KMS-11 (cell line): Measurements from ENCODE around the gene C16orf95.

Experiments used
- H2AFZ ChIP-seq: fragments of 200-600 bp; sonication (generic); 2 replicates; pipeline ENCODE4 v1.6.1; 2016; ENCODE audit warnings: antibody characterized with exemption, mixed run types, low read depth
- H3K27ac ChIP-seq: fragments of 200-600 bp; sonication (generic); 2 replicates; pipeline ENCODE4 v1.6.1; 2016; ENCODE audit warnings: mild to moderate bottlenecking, mixed run types
- H3K27me3 ChIP-seq: fragments of 200-600 bp; sonication (generic); 2 replicates; pipeline ENCODE4 v1.6.1; 2017; ENCODE audit warnings: mild to moderate bottlenecking, low read depth, mixed run types, moderate library complexity; ENCODE audit not compliant: insufficient read depth
- H3K36me3 ChIP-seq: fragments of 200-600 bp; sonication (generic); 2 replicates; pipeline ENCODE4 v1.6.1; 2017; ENCODE audit warnings: mild to moderate bottlenecking, mixed run types; ENCODE audit not compliant: insufficient read depth
- H3K4me1 ChIP-seq: fragments of 200-600 bp; sonication (generic); 2 replicates; pipeline ENCODE4 v1.6.1; 2016; ENCODE audit warnings: mild to moderate bottlenecking, low read depth, mixed run types; ENCODE audit not compliant: poor library complexity, severe bottlenecking
- H3K4me2 ChIP-seq: fragments of 200-600 bp; sonication (generic); 2 replicates; pipeline ENCODE4 v1.7.0; 2016; ENCODE audit warnings: mild to moderate bottlenecking, mixed run types
- H3K4me3 ChIP-seq: fragments of 200-600 bp; sonication (generic); IDR thresholded peaks from 2 replicates; pipeline ENCODE4 v1.6.1; 2017; ENCODE audit warnings: low read depth, low read length, mixed read lengths; ENCODE audit not compliant: insufficient read depth
- H3K79me2 ChIP-seq: fragments of 200-600 bp; sonication (generic); 2 replicates; pipeline ENCODE4 v1.6.1; 2016; ENCODE audit warnings: low read depth, mixed run types; ENCODE audit not compliant: insufficient read depth
- H3K9ac ChIP-seq: fragments of 200-600 bp; sonication (generic); 2 replicates; pipeline ENCODE4 v1.6.1; 2016; ENCODE audit warnings: mild to moderate bottlenecking, mixed run types
- H4K20me1 ChIP-seq: fragments of 200-600 bp; sonication (generic); 2 replicates; pipeline ENCODE4 v1.6.1; 2016; ENCODE audit warnings: mild to moderate bottlenecking, mixed run types; ENCODE audit not compliant: insufficient read depth
- TF ChIP-seq, protein P1 (sequence below): fragments of 200-600 bp; sonication (generic); conservative IDR thresholded peaks from 2 replicates; pipeline ENCODE4 v1.6.1; 2017; ENCODE audit warnings: low read depth, mild to moderate bottlenecking, antibody characterized with exemption, low read length, moderate library complexity, mixed read lengths

The C16orf95 gene

DNA sequence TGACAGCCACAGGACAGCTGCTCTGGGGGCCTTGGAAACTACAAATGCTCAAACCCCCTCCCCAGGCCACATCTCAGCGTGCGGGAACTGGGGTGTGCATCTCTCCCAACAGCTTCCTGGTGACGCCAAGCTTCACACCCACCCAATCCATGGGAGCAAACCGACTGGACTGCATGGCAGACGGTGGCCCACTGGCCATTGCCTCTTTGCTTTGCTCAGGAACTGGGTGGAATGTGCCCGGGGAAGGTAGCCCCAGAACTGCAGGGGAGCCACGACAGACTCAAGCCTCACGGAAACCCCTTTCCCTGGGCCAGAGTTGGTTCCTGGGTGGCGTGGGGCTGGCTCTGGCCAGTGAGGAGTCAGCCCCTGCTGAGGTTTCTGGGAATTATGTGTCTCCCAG is 5.2 kb upstream of the C16orf95 start:
- H3K27me3 ChIP-seq, result no peaks in the 10 kb centered on the region
- peaks cover 17% of the 10 kb centered on the region for H3K79me2 ChIP-seq
- no peak overlapping the region for H2AFZ ChIP-seq
- TF ChIP-seq, protein P1, sequence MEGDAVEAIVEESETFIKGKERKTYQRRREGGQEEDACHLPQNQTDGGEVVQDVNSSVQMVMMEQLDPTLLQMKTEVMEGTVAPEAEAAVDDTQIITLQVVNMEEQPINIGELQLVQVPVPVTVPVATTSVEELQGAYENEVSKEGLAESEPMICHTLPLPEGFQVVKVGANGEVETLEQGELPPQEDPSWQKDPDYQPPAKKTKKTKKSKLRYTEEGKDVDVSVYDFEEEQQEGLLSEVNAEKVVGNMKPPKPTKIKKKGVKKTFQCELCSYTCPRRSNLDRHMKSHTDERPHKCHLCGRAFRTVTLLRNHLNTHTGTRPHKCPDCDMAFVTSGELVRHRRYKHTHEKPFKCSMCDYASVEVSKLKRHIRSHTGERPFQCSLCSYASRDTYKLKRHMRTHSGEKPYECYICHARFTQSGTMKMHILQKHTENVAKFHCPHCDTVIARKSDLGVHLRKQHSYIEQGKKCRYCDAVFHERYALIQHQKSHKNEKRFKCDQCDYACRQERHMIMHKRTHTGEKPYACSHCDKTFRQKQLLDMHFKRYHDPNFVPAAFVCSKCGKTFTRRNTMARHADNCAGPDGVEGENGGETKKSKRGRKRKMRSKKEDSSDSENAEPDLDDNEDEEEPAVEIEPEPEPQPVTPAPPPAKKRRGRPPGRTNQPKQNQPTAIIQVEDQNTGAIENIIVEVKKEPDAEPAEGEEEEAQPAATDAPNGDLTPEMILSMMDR, result no peak
- H3K27ac ChIP-seq, result no peak overlapping the region
- H3K36me3 ChIP-seq, result no peaks in the 10 kb centered on the region
- H3K4me1 ChIP-seq, result peaks cover 14% of the 10 kb centered on the region
- H4K20me1 ChIP-seq, result no peaks in the 10 kb centered on the region
- no peak overlapping the region for H3K4me3 ChIP-seq
- H3K4me2 ChIP-seq, result no peak overlapping the region
- no peak overlapping the region for H3K9ac ChIP-seq

DNA sequence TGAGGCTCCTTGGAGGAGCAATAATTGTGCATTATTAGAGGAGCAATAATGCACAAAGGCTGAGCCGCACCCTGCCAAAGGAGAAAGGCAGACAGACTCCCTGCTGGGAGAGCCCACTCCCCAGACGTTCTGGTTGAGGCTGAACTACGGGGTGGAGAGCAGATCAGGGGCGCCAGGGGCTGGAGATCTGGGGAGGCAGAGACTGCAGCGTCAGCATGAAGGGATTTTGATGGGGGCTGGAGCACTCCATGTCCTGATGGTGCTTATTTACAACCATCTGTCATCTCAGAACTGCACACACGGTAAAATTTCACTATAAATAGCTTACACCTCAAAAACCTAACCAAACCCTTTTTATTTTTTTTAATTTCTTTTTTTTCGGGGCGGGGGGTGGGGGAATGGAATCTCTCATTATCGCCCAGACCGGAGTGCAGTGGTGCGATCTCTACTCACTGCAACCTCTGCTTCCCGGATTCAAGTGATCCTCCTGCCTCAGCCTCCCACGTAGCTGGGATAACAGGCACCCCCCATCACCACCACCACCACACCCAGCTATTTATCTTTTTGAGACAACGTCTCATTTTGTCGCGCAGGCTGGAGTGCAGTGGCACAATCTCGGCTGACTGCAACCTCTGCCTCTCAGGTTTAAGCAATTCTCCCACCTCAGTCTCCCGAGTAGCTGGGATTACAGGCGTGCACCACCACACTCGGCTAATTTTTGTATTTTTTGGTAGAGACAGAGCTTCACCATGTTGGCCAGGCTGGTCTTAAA is 4.3 kb upstream of the C16orf95 start:
- Histone ChIP-seq H4K20me1 (no peaks in the 10 kb centered on the region), H3K4me1 (peaks cover 14% of the 10 kb centered on the region), H3K4me3 (no peak overlapping the region), H3K79me2 (peaks cover 18% of the 10 kb centered on the region), H2AFZ (no peak overlapping the region), H3K9ac (no peak overlapping the region), H3K36me3 (no peaks in the 10 kb centered on the region), H3K27ac (no peak overlapping the region), H3K27me3 (no peaks in the 10 kb centered on the region), H3K4me2 (no peak overlapping the region)
- TF ChIP-seq, protein P1, result no peak

DNA sequence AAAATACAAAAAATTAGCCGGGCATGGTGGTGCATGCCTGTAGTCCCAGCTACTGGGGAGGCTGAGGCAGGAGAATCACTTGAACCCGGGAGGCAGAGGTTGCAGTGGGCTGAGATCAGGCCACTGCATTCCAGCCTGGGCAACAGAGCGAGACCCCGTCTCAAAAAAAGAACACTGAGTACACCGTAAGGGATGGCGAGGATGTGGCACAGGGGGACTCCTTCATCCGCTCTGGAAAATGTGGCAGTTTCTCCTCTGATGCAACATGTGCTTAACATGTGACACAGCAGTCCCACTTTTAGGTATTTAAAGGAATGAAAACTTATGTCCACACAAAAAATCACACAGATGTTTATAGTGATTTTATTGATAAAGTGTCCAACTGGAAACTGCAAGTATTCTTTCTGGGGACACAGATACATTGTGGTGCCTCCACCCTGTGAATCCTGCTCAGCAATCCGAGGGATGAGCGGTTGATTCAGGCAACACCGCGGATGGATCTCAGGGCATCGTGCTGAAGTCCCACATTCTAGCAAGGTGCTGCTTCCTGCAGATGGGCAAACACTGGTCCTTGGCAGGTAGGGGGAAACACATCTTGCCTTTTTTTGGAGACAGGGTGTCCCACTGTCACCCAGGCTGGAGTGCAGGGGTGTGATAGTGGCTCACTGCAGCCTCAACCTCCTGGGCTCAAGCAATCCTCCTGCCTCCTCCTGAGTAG is 3.5 kb upstream of the C16orf95 start:
- H3K4me1 ChIP-seq, result peaks cover 14% of the 10 kb centered on the region
- TF ChIP-seq, protein P1, result no peak
- no peaks in the 10 kb centered on the region for H4K20me1 ChIP-seq

DNA sequence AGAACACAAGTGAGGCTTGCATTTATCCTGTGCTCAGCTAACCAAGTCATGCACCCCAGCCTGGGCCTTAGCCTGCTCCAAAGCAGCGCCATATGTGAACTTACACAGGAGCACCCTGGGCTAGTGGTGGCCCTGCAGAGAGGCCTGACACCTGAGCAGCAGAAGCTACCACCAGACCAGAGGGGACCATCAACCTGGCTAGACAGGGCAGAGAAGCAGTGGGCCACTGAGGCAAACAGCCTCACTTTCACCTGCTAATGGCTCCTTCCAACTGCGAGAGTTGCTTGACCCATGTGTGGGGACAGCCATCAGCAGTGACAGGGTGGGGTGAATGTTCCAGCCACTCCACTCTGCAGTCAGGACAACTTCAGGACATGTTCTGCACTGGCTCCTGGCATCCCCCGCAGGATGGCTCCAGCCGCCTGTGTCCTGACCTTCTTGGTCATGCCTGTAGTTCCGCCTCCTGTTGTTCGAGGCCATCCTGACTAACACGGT is 2.9 kb upstream of the C16orf95 start:
- Histone ChIP-seq H2AFZ (no peak overlapping the region), H3K79me2 (peaks cover 18% of the 10 kb centered on the region), H3K9ac (no peak overlapping the region), H3K4me1 (peaks cover 14% of the 10 kb centered on the region), H4K20me1 (no peaks in the 10 kb centered on the region), H3K27me3 (no peaks in the 10 kb centered on the region), H3K36me3 (no peaks in the 10 kb centered on the region), H3K27ac (no peak overlapping the region), H3K4me3 (no peak overlapping the region), H3K4me2 (no peak overlapping the region)
- TF ChIP-seq, protein P1, result no peak

More for the DNA sequence above, 3.5 kb upstream of the C16orf95 start:
- no peak overlapping the region for H2AFZ ChIP-seq
- no peaks in the 10 kb centered on the region for H3K27me3 ChIP-seq
- H3K27ac ChIP-seq, result no peak overlapping the region
- H3K4me2 ChIP-seq, result no peak overlapping the region
- H3K9ac ChIP-seq, result no peak overlapping the region
- no peak overlapping the region for H3K4me3 ChIP-seq
- H3K36me3 ChIP-seq, result no peaks in the 10 kb centered on the region
- H3K79me2 ChIP-seq, result peaks cover 18% of the 10 kb centered on the region
